ENCODE results near the gene COP1. TPM values are rescaled to one million over a fixed set of nuclear protein-coding genes. Genes with fewer than 3 reads are reported as not detected.

Gene COP1
- total and polyA plus RNA-seq, 2 of the 4 experiments (the other 2 are of a cell fraction) = 17.8 to 35.0 TPM

DNA sequence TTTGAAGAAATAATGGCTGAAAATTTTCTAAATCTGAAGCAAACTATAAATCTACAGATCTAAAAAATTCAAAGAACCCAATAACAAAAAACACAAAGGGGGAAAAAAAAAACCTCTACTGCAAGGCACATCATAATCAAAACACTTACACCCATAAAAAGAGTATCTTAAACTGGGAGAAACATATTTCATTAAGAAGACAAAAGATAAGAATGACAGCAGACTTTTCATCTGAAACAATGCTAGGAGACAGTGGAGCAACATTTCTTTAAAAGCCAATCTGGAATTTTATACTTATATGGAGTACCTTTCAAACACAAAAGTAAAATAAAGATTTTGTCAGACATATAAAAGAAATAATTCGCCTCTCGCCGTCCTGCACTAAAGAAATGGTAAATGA is 49.1 kb downstream of the COP1 start:
- dilution Hi-C loops (cut with HindIII; ENCODE audit: low sequenced_read_pairs, unreplicated experiment) (no loop called here), in situ Hi-C loops (cut with MboI; ENCODE audit: low sequenced_read_pairs) (no loop called here), intact Hi-C loops (cut with micrococcal nuclease) (no loop called here)
- no peak overlapping the region for H3K27ac ChIP-seq (ENCODE audit: insufficient read depth, low read length)
- ATAC-seq (ENCODE audit: low read depth) = no peak
- H2AFZ ChIP-seq (replicated peaks; ENCODE audit: low read length, poor library complexity) = no peak overlapping the region
- no peak overlapping the region for H3K9ac ChIP-seq (ENCODE audit: low read depth, low read length)
- H3K56ac ChIP-seq (ENCODE audit: extremely low read depth, insufficient read depth, low read length) = no peak overlapping the region
- POLR2A ChIA-PET (ENCODE audit: unreplicated experiment) = no interaction called here
- H3K36me3 ChIP-seq (ENCODE audit: control insufficient read depth, insufficient read depth, low read length) = peaks cover 1% of the 10 kb centered on the region; the same call in 1 of the 2 replicates
- H3K9me3 ChIP-seq (ENCODE audit: control insufficient read depth, insufficient read depth, low read length) = peaks cover 3% of the 10 kb centered on the region; the same call in 1 of the 2 replicates
- H3K18ac ChIP-seq (ENCODE audit: low read depth, low read length) = no peak overlapping the region
- H2BK5ac ChIP-seq (ENCODE audit: low read depth, low read length, poor library complexity, severe bottlenecking) = no peak overlapping the region
- H3K4me1 ChIP-seq (ENCODE audit: control insufficient read depth, insufficient read depth, low read length) = no peaks in the 10 kb centered on the region
- BruUV-seq (replicated peaks) = no TSS peak
- no peak overlapping the region for H2AK9ac ChIP-seq (replicated peaks; ENCODE audit: low read depth, low read length, poor library complexity)
- H4K91ac ChIP-seq (ENCODE audit: insufficient read depth, low read depth, low read length) = no peak overlapping the region
- no peak overlapping the region for H2BK20ac ChIP-seq (ENCODE audit: low read depth, low read length)
- no CpG with 5 or more reads among the region's 3 CpGs for WGBS, 2 experiments (ENCODE audit: extremely low coverage in 2 of 2, insufficient read length in 1 of 2)
- no peak for TF ChIP-seq SMC3 (IDR thresholded peaks at IDR 0.05; ENCODE audit: low read depth, low read length)
- TF ChIP-seq FOS (IDR thresholded peaks at IDR 0.05; ENCODE audit: low read depth, low read length) = no peak
- TF ChIP-seq ELK1 (IDR thresholded peaks at IDR 0.05; ENCODE audit: borderline replicate concordance, low read depth, low read length) = no peak
- no peak for TF ChIP-seq RCOR1 (IDR thresholded peaks at IDR 0.05; ENCODE audit: insufficient replicate concordance, low read length)
- no peak for TF ChIP-seq CHD1 (IDR thresholded peaks at IDR 0.05; ENCODE audit: low read depth, low read length)
- no peak for TF ChIP-seq MAFK (IDR thresholded peaks at IDR 0.05; ENCODE audit: low read depth, low read length)
- no peak for TF ChIP-seq USF2 (IDR thresholded peaks at IDR 0.05; ENCODE audit: low read depth, low read length)
- no peak for TF ChIP-seq MXI1 (IDR thresholded peaks at IDR 0.05; ENCODE audit: borderline replicate concordance, low read depth, low read length)
- no peak for TF ChIP-seq RAD21 (IDR thresholded peaks at IDR 0.05; ENCODE audit: low read length)
- TF ChIP-seq BHLHE40 (IDR thresholded peaks at IDR 0.05; ENCODE audit: low read depth, low read length) = no peak
- TF ChIP-seq, protein P1, sequence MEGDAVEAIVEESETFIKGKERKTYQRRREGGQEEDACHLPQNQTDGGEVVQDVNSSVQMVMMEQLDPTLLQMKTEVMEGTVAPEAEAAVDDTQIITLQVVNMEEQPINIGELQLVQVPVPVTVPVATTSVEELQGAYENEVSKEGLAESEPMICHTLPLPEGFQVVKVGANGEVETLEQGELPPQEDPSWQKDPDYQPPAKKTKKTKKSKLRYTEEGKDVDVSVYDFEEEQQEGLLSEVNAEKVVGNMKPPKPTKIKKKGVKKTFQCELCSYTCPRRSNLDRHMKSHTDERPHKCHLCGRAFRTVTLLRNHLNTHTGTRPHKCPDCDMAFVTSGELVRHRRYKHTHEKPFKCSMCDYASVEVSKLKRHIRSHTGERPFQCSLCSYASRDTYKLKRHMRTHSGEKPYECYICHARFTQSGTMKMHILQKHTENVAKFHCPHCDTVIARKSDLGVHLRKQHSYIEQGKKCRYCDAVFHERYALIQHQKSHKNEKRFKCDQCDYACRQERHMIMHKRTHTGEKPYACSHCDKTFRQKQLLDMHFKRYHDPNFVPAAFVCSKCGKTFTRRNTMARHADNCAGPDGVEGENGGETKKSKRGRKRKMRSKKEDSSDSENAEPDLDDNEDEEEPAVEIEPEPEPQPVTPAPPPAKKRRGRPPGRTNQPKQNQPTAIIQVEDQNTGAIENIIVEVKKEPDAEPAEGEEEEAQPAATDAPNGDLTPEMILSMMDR (conservative IDR thresholded peaks at IDR 0.05; ENCODE audit: low read depth, low read length) = no peak
- TF ChIP-seq NFE2L2 (IDR thresholded peaks at IDR 0.05; ENCODE audit: low read depth, low read length) = no peak
- TF ChIP-seq CEBPB (IDR thresholded peaks at IDR 0.05; ENCODE audit: low read depth, low read length) = no peak
- H4K8ac ChIP-seq (ENCODE audit: low read depth in 2 of 2, low read length in 2 of 2) = no peak overlapping the region
- no peaks in the 10 kb centered on the region for H3K9me1 ChIP-seq (ENCODE audit: insufficient read depth, low read length)
- no peak overlapping the region for H3K14ac ChIP-seq (replicated peaks; ENCODE audit: low read depth, low read length)
- no peak overlapping the region for H2BK15ac ChIP-seq (ENCODE audit: low read depth, low read length)
- H3K4me3 ChIP-seq (ENCODE audit: insufficient read depth, low read depth, low read length) = no peak overlapping the region
- H4K20me1 ChIP-seq (ENCODE audit: insufficient read depth, low read length) = no peaks in the 10 kb centered on the region; the same call in 1 of the 2 replicates
- H3K4ac ChIP-seq (ENCODE audit: low read depth, low read length) = no peak overlapping the region
- no peak overlapping the region for H2AK5ac ChIP-seq (ENCODE audit: low read depth, low read length)
- CTCF ChIA-PET = no interaction called here
- H3K4me2 ChIP-seq (ENCODE audit: low read depth, low read length) = no peak overlapping the region
- DNase-seq = no peak
- H3K27me3 ChIP-seq (ENCODE audit: control insufficient read depth, insufficient read depth, low read length) = no peaks in the 10 kb centered on the region
- no peak overlapping the region for H3K23ac ChIP-seq (ENCODE audit: low read depth, low read length)
- H4K5ac ChIP-seq (ENCODE audit: low read depth, low read length) = no peak overlapping the region
- H2BK120ac ChIP-seq (ENCODE audit: low read depth, low read length) = no peak overlapping the region
- peaks cover 8 to 11% of the 10 kb centered on the region in 2 experiments; a peak in 3 of 4 replicates for H3K79me1 ChIP-seq (ENCODE audit: low read depth in 1 of 2, low read length in 2 of 2)

Data from IMR-90 (cell line).